ENCODE results near the gene PCNT. TPM values are rescaled to one million over a fixed set of nuclear protein-coding genes. Genes with fewer than 3 reads are reported as not detected.

PCNT gene
- total and polyA plus RNA-seq, 2 of the 4 experiments (the other 2 are of a cell fraction), result 10.0 to 19.4 TPM

- BruUV-seq (replicated peaks), result no TSS peak
- dilution Hi-C loops (cut with HindIII; ENCODE audit: low sequenced_read_pairs, unreplicated experiment), result no loop called here
Measured at GRCh38 chr21:46366561-46366960, 42.6 kb downstream of the PCNT start.

More at GRCh38 chr21:46366561-46366960, 42.6 kb downstream of the PCNT start:
- Histone ChIP-seq H4K8ac (ENCODE audit: low read depth in 2 of 2, low read length in 2 of 2) (no peak overlapping the region), H3K4me1 (ENCODE audit: control insufficient read depth, insufficient read depth, low read length) (no peaks in the 10 kb centered on the region), H3K4ac (ENCODE audit: low read depth, low read length) (no peak overlapping the region), H3K9me3 (ENCODE audit: control insufficient read depth, insufficient read depth, low read length) (no peaks in the 10 kb centered on the region), H2BK5ac (ENCODE audit: low read depth, low read length, poor library complexity, severe bottlenecking) (no peak overlapping the region), H3K9ac (ENCODE audit: low read depth, low read length) (no peak overlapping the region), H3K27me3 (ENCODE audit: control insufficient read depth, insufficient read depth, low read length) (no peaks in the 10 kb centered on the region), H3K79me1 (ENCODE audit: low read depth in 1 of 2, low read length in 2 of 2) (peaks cover 10 to 44% of the 10 kb centered on the region in 2 experiments), H3K14ac (replicated peaks; ENCODE audit: low read depth, low read length) (no peak overlapping the region), H2BK120ac (ENCODE audit: low read depth, low read length) (no peak overlapping the region), H3K56ac (ENCODE audit: extremely low read depth, insufficient read depth, low read length) (no peak overlapping the region), H3K4me2 (ENCODE audit: low read depth, low read length) (no peak overlapping the region), H2BK15ac (ENCODE audit: low read depth, low read length) (no peak overlapping the region), H3K9me1 (ENCODE audit: insufficient read depth, low read length) (peaks cover 3% of the 10 kb centered on the region), H3K4me3 (ENCODE audit: insufficient read depth, low read depth, low read length) (no peak overlapping the region), H4K91ac (ENCODE audit: insufficient read depth, low read depth, low read length) (no peak overlapping the region), H3K18ac (ENCODE audit: low read depth, low read length) (no peak overlapping the region), H2AK5ac (ENCODE audit: low read depth, low read length) (no peak overlapping the region), H3K36me3 (ENCODE audit: control insufficient read depth, insufficient read depth, low read length) (peaks cover 44% of the 10 kb centered on the region), H4K20me1 (ENCODE audit: insufficient read depth, low read length) (peaks cover 2% of the 10 kb centered on the region), H2BK20ac (ENCODE audit: low read depth, low read length) (no peak overlapping the region), H3K27ac (ENCODE audit: insufficient read depth, low read length) (no peak overlapping the region), H2AK9ac (replicated peaks; ENCODE audit: low read depth, low read length, poor library complexity) (no peak overlapping the region), H2AFZ (replicated peaks; ENCODE audit: low read length, poor library complexity) (no peak overlapping the region), H3K23ac (ENCODE audit: low read depth, low read length) (no peak overlapping the region), H4K5ac (ENCODE audit: low read depth, low read length) (no peak overlapping the region)
- TF ChIP-seq NFE2L2 (IDR thresholded peaks at IDR 0.05; ENCODE audit: low read depth, low read length) (no peak), RFX5 (IDR thresholded peaks at IDR 0.05; ENCODE audit: low read depth, low read length) (no peak), ELK1 (IDR thresholded peaks at IDR 0.05; ENCODE audit: borderline replicate concordance, low read depth, low read length) (no peak), BHLHE40 (IDR thresholded peaks at IDR 0.05; ENCODE audit: low read depth, low read length) (no peak), POLR2A (IDR thresholded peaks at IDR 0.05; ENCODE audit: low read depth, low read length) (no peak), CHD1 (IDR thresholded peaks at IDR 0.05; ENCODE audit: low read depth, low read length) (no peak), MAZ (IDR thresholded peaks at IDR 0.05; ENCODE audit: borderline replicate concordance, low read depth, low read length) (no peak), MXI1 (IDR thresholded peaks at IDR 0.05; ENCODE audit: borderline replicate concordance, low read depth, low read length) (no peak), FOS (IDR thresholded peaks at IDR 0.05; ENCODE audit: low read depth, low read length) (no peak), USF2 (IDR thresholded peaks at IDR 0.05; ENCODE audit: low read depth, low read length) (no peak)
- ATAC-seq (ENCODE audit: low read depth) (no peak), DNase-seq (no peak)
- ChIA-PET CTCF (no interaction called here), POLR2A (ENCODE audit: unreplicated experiment) (no interaction called here)
- intact Hi-C loops (cut with micrococcal nuclease), result no loop called here
- in situ Hi-C loops (cut with MboI; ENCODE audit: low sequenced_read_pairs), result no loop called here
- 95% methylated on average over 18 of the region's 19 CpGs; no CpG with 5 or more reads in 1 of the 2 experiments for WGBS, 2 experiments (ENCODE audit: extremely low coverage in 2 of 2, insufficient read length in 1 of 2)
